H1 (cell line): Measurements from ENCODE around the gene ZNF608. TPM values are rescaled to one million over a fixed set of nuclear protein-coding genes. Genes with fewer than 3 reads are reported as not detected.

Experiments used
- CTCF ChIA-PET: fragments of 300-600 bp; sonication (Branson Sonifier 250); formaldehyde crosslinking; loops from one replicate; lab custom pipeline; 2021; ENCODE audit not compliant: partially characterized antibody; lab: Charles Lee
- POLR2A ChIA-PET: fragments of 300-600 bp; sonication (Branson Sonifier 250); formaldehyde crosslinking; loops from one replicate; lab custom pipeline; 2021; ENCODE audit warnings: inconsistent platforms; ENCODE audit not compliant: partially characterized antibody; lab: Charles Lee
- DNase-seq, 2 experiments: peaks; one replicate each; pipeline versions ENCODE4 v3.0.0 to v3.0.0-alpha.2; 2010 to 2022; ENCODE audit warnings: low spot score in 2 of 2, low read depth in 1 of 2, mixed read lengths in 1 of 2
- FAIRE-seq: peaks from 2 replicates; lab custom pipeline; 2011; peaks lifted over from hg19 to GRCh38; lab: Jason Lieb, UNC
- H2AFZ ChIP-seq: 2 replicates; pipeline ENCODE4 v1.8.1; 2012; ENCODE audit warnings: low read length, inconsistent platforms
- H2AK5ac ChIP-seq: 2 replicates; pipeline ENCODE4 v1.6.1; 2013; ENCODE audit warnings: low read depth, low read length
- H2BK120ac ChIP-seq: replicated peaks from 2 replicates; pipeline ENCODE3; 2013; ENCODE audit warnings: low read depth, low read length, inconsistent platforms
- H2BK12ac ChIP-seq: 2 replicates; pipeline ENCODE4 v1.6.1; 2013; ENCODE audit warnings: low read depth, low read length
- H2BK15ac ChIP-seq: 2 replicates; pipeline ENCODE4 v1.6.1; 2013; ENCODE audit warnings: low read length
- H2BK20ac ChIP-seq: 2 replicates; pipeline ENCODE4 v1.6.1; 2013; ENCODE audit warnings: low read length
- H2BK5ac ChIP-seq: 2 replicates; pipeline ENCODE4 v1.6.1; 2013; ENCODE audit warnings: low read depth, low read length
- H3K14ac ChIP-seq: 2 replicates; pipeline ENCODE4 v1.6.1; 2013; ENCODE audit warnings: inconsistent platforms; ENCODE audit not compliant: insufficient read length
- H3K18ac ChIP-seq: 2 replicates; pipeline ENCODE4 v1.6.1; 2013; ENCODE audit warnings: low read length; ENCODE audit errors: extremely low read depth
- H3K23ac ChIP-seq: 2 replicates; pipeline ENCODE4 v1.6.1; 2013; ENCODE audit warnings: inconsistent platforms; ENCODE audit not compliant: insufficient read length
- H3K23me2 ChIP-seq: 2 replicates; pipeline ENCODE4 v1.6.1; 2013; ENCODE audit warnings: low read depth, low read length
- H3K27ac ChIP-seq: 2 replicates; pipeline ENCODE4 v1.6.1; 2011; ENCODE audit warnings: low read depth, low read length, inconsistent platforms
- H3K27me3 ChIP-seq, 4 experiments: replicated peaks in 1 of 4; 1 replicate in 1 of 4; 2 replicates in 3 of 4; pipeline versions ENCODE4 v1.6.1 to v1.8.1; 2011 to 2013; ENCODE audit warnings: low read length in 3 of 4, mild to moderate bottlenecking in 3 of 4, inconsistent platforms in 2 of 4, mixed read lengths in 2 of 4, moderate library complexity in 1 of 4; ENCODE audit not compliant: control insufficient read depth in 3 of 4, insufficient read depth in 3 of 4; ENCODE audit errors: extremely low read depth in 1 of 4
- H3K36me3 ChIP-seq, 4 experiments: 2 replicates each; pipeline versions ENCODE4 v1.6.1 to v1.8.1; 2011 to 2013; ENCODE audit warnings: mild to moderate bottlenecking in 4 of 4, low read length in 3 of 4, moderate library complexity in 2 of 4, control low read depth in 1 of 4, inconsistent platforms in 1 of 4; ENCODE audit not compliant: insufficient read depth in 4 of 4, control insufficient read depth in 2 of 4
- H3K4ac ChIP-seq: replicated peaks from 2 replicates; pipeline ENCODE3; 2013; ENCODE audit warnings: low read length, low read depth, mixed read lengths, inconsistent platforms; ENCODE audit not compliant: insufficient read length
- H3K4me1 ChIP-seq, 4 experiments: replicated peaks in 1 of 4; 1 replicate in 1 of 4; 2 replicates in 3 of 4; pipeline versions ENCODE4 v1.6.1 to v1.8.1; 2011 to 2013; ENCODE audit warnings: low read length in 3 of 4, inconsistent platforms in 2 of 4, mixed read lengths in 1 of 4; ENCODE audit not compliant: insufficient read depth in 4 of 4, control insufficient read depth in 3 of 4
- H3K4me2 ChIP-seq, 2 experiments: 2 replicates each; pipeline versions ENCODE4 v1.6.1 to v1.8.1; 2011 to 2013; ENCODE audit warnings: low read depth in 2 of 2, low read length in 2 of 2, control low read depth in 1 of 2, inconsistent platforms in 1 of 2, mild to moderate bottlenecking in 1 of 2; ENCODE audit not compliant: insufficient read depth in 1 of 2
- H3K4me3 ChIP-seq, 4 experiments: fragments of 200-600, 300-600 bp in 1 of 4; sonication (generic), shearing (Covaris generic), sonication (Bioruptor Twin) in 1 of 4; 2 replicates each; pipeline versions ENCODE4 v1.5.1 to v1.8.1; 2011 to 2016; ENCODE audit warnings: low read length in 4 of 4, low read depth in 3 of 4, control low read depth in 2 of 4, inconsistent platforms in 2 of 4, mild to moderate bottlenecking in 2 of 4, mixed read lengths in 1 of 4, moderate library complexity in 1 of 4; ENCODE audit not compliant: insufficient read depth in 2 of 4; ENCODE audit errors: extremely low read depth in 1 of 4
- H3K56ac ChIP-seq: replicated peaks from 2 replicates; pipeline ENCODE3; 2013; ENCODE audit warnings: low read depth, mild to moderate bottlenecking, mixed read lengths, low read length, inconsistent platforms; ENCODE audit not compliant: insufficient read length
- H3K79me1 ChIP-seq: 2 replicates; pipeline ENCODE4 v1.6.1; 2013; ENCODE audit warnings: low read depth, low read length, control low read depth
- H3K79me2 ChIP-seq, 2 experiments: 2 replicates each; pipeline versions ENCODE4 v1.6.1 to v1.8.1; 2012 to 2013; ENCODE audit warnings: low read length in 2 of 2, mild to moderate bottlenecking in 2 of 2, inconsistent platforms in 1 of 2; ENCODE audit not compliant: insufficient read depth in 2 of 2, control insufficient read depth in 1 of 2
- H3K9ac ChIP-seq, 4 experiments: replicated peaks in 1 of 4; 1 replicate in 1 of 4; 2 replicates in 3 of 4; pipeline versions ENCODE4 v1.6.1 to v1.8.1; 2011 to 2013; ENCODE audit warnings: low read depth in 3 of 4, low read length in 3 of 4, control low read depth in 2 of 4, mild to moderate bottlenecking in 2 of 4, moderate library complexity in 2 of 4, inconsistent platforms in 1 of 4; ENCODE audit errors: extremely low read depth in 1 of 4
- H3K9me3 ChIP-seq, 2 experiments: 2 replicates each; pipeline versions ENCODE4 v1.6.1 to v1.8.1; 2012 to 2013; ENCODE audit warnings: mild to moderate bottlenecking in 2 of 2, moderate library complexity in 2 of 2, control low read depth in 1 of 2, inconsistent platforms in 1 of 2, low read depth in 1 of 2, low read length in 1 of 2, mixed read lengths in 1 of 2; ENCODE audit not compliant: insufficient read depth in 2 of 2
- H4K20me1 ChIP-seq, 2 experiments: replicated peaks in 1 of 2; 2 replicates each; pipeline versions ENCODE3 to v1.8.1; 2011 to 2013; ENCODE audit warnings: inconsistent platforms in 2 of 2, low read length in 2 of 2, mild to moderate bottlenecking in 1 of 2; ENCODE audit not compliant: insufficient read depth in 2 of 2, control insufficient read depth in 1 of 2
- H4K5ac ChIP-seq: 2 replicates; pipeline ENCODE4 v1.6.1; 2013; ENCODE audit warnings: low read length, low read depth, mixed read lengths, inconsistent platforms; ENCODE audit not compliant: insufficient read length
- H4K8ac ChIP-seq: 2 replicates; pipeline ENCODE4 v1.8.0; 2013; ENCODE audit warnings: mild to moderate bottlenecking, moderate library complexity, low read length, inconsistent platforms; ENCODE audit not compliant: insufficient read depth; ENCODE audit errors: extremely low read depth
- H4K91ac ChIP-seq: replicated peaks from 2 replicates; pipeline ENCODE3; 2013; ENCODE audit warnings: low read length, mixed read lengths, inconsistent platforms; ENCODE audit not compliant: insufficient read length
- CTBP2 ChIP-seq: IDR thresholded peaks from 2 replicates; pipeline ENCODE4 v1.7.0; 2011; ENCODE audit warnings: borderline replicate concordance, mild to moderate bottlenecking, moderate library complexity, mixed read lengths, low read length; ENCODE audit not compliant: insufficient read depth, insufficient read length
- FOSL1 ChIP-seq: IDR thresholded peaks from 2 replicates; pipeline ENCODE4 v1.6.1; 2011; ENCODE audit warnings: mild to moderate bottlenecking, low read depth, low read length, moderate library complexity; ENCODE audit not compliant: insufficient read depth
- HDAC6 ChIP-seq: IDR thresholded peaks from one replicate; pipeline ENCODE4 v1.7.1; 2012; ENCODE audit warnings: low read depth, mild to moderate bottlenecking, inconsistent platforms, low read length, moderate library complexity
- JUN ChIP-seq: IDR thresholded peaks from 2 replicates; pipeline ENCODE4 v1.6.1; 2011; ENCODE audit warnings: low read depth, mild to moderate bottlenecking, improper control_type of control experiment, low read length
- MAFK ChIP-seq: IDR thresholded peaks from 2 replicates; pipeline ENCODE4 v1.6.1; 2012; ENCODE audit warnings: low read depth, mild to moderate bottlenecking, improper control_type of control experiment, low read length
- MAX ChIP-seq: IDR thresholded peaks from 2 replicates; pipeline ENCODE4 v1.6.1; 2012; ENCODE audit warnings: inconsistent platforms
- TAF1 ChIP-seq: IDR thresholded peaks from 2 replicates; pipeline ENCODE4 v1.6.1; 2011; ENCODE audit warnings: mild to moderate bottlenecking, low read depth, low read length
- TBP ChIP-seq: IDR thresholded peaks from 2 replicates; pipeline ENCODE4 v1.6.1; 2011; ENCODE audit warnings: low read depth, low read length, improper control_type of control experiment
- WGBS, 2 experiments: shearing (Covaris generic) in 1 of 2; methylation state at CpG; one replicate each; pipeline versions ENCODE4 v1.1.6 to v1.1.7; 2013 to 2015; ENCODE audit warnings: low lambda C conversion rate in 2 of 2, mixed read lengths in 2 of 2, inconsistent platforms in 1 of 2, low coverage in 1 of 2, missing lambda C conversion rate in 1 of 2; ENCODE audit not compliant: insufficient replicate concordance in 2 of 2, insufficient coverage in 1 of 2, insufficient read length in 1 of 2; ENCODE audit errors: extremely low coverage in 1 of 2, missing lambda C conversion rate in 1 of 2; 5-methylcytosine and 5-hydroxymethylcytosine counted together
- polyA plus RNA-seq, 7 experiments: library from polyadenylated mRNA; depleted of rRNA in 3 of 7; stranded (reverse) in 5 of 7; unstranded in 2 of 7; fragments of >200 nt in 5 of 7; fragments of 200-250 nt in 2 of 7; gene quantifications; 1 replicate in 5 of 7; 2 replicates in 1 of 7; 4 replicates in 1 of 7; pipeline versions ENCODE4 v1.2.1 to v1.2.3, GENCODE V29; 2011 to 2013; ENCODE audit warnings: missing spikeins in 2 of 7, mixed read lengths in 2 of 7
- total RNA-seq: library from RNA; stranded (reverse); fragmentation: NEBNext Ultra II Directional; extraction: Animal tissue kit (Norgen Biotek cat#: 25700); gene quantifications from 2 replicates; pipeline ENCODE4 v1.2.1, GENCODE V29; 2021

Gene ZNF608
- total and polyA plus RNA-seq, 2 of the 8 experiments (the other 6 are each of a cell fraction or from before 2014, with no cell fraction given), result 17.2 to 40.8 TPM

DNA sequence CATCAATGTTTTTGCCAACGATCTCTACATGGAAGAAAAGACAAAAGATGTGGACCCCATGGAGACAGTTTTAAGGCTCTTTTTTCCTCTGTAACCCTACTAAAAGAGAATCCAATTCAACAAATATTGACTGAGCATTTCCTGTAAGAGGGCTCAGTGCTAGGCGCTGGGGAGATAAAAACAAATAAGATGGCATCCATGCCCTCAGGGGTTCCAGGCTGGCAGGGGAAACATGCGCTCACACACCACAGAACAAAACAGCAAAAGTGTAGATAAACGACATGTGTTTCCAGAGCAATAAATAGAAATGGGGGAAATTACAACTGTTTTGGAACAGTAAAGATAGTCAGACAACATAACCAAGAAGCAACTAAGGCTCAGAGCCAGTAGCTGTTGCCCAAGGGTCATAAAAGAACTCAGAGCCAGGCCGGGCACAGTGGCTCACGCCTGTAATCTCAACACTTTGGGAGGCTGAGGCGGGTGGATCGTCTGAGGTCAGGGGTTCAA lies 25.2 kb downstream of the ZNF608 start:
- no peak for TF ChIP-seq TBP
- TF ChIP-seq JUN, result no peak
- TF ChIP-seq FOSL1, result no peak
- TF ChIP-seq MAX, result no peak
- no peak for TF ChIP-seq CTBP2
- TF ChIP-seq MAFK, result no peak
- TF ChIP-seq TAF1, result no peak
- TF ChIP-seq HDAC6, result no peak
- H3K4me1 ChIP-seq, result peaks cover 0 to 12% (median 4%) of the 10 kb centered on the region in 4 experiments; a peak in 5 of 7 replicates

More for the DNA sequence above, 25.2 kb downstream of the ZNF608 start:
- no peak overlapping the region for H3K9ac ChIP-seq
- peaks cover 4 to 5% of the 10 kb centered on the region in 2 experiments for H4K20me1 ChIP-seq
- H3K18ac ChIP-seq, result no peak overlapping the region
- WGBS, 2 experiments, result 81% methylated on average over 8 of the region's 8 CpGs; no CpG with 5 or more reads in 1 of the 2 experiments
- H2BK120ac ChIP-seq, result no peak overlapping the region
- no peak overlapping the region for H3K27ac ChIP-seq
- no peaks in the 10 kb centered on the region for H3K27me3 ChIP-seq
- no peak overlapping the region for H4K5ac ChIP-seq
- H3K4me3 ChIP-seq, result no peak overlapping the region
- peaks cover 17 to 100% of the 10 kb centered on the region in 2 experiments for H3K79me2 ChIP-seq
- no peak for FAIRE-seq
- no peaks in the 10 kb centered on the region for H3K23me2 ChIP-seq
- no peak overlapping the region for H2AFZ ChIP-seq
- no peak overlapping the region for H3K4ac ChIP-seq
- no peak overlapping the region for H2AK5ac ChIP-seq
- no peak overlapping the region for H3K14ac ChIP-seq
- ChIA-PET CTCF (interaction anchor here (0.7 to 1.9 kb wide), 3 partner anchors 15 to 132 kb away, joined by 3 to 4 read pairs (median 4); no protein-coding TSS in a partner anchor), POLR2A (interaction anchor here (1.3 kb wide), 1 partner anchor 8 kb away, joined by 3 read pairs; no protein-coding TSS in a partner anchor)
- no peak for DNase-seq
- peaks cover 2% of the 10 kb centered on the region; the same call in 1 of the 2 replicates for H3K79me1 ChIP-seq
- H3K9me3 ChIP-seq, result no peaks in the 10 kb centered on the region
- no peaks in the 10 kb centered on the region for H3K36me3 ChIP-seq
- no peak overlapping the region for H3K56ac ChIP-seq
- no peak overlapping the region for H2BK15ac ChIP-seq
- H4K91ac ChIP-seq, result no peak overlapping the region
- no peak overlapping the region for H2BK20ac ChIP-seq
- H2BK12ac ChIP-seq, result no peak overlapping the region
- no peak overlapping the region for H2BK5ac ChIP-seq
- H3K4me2 ChIP-seq, result no peak overlapping the region
- no peak overlapping the region for H3K23ac ChIP-seq
- no peak overlapping the region for H4K8ac ChIP-seq
